Hepatocyte (in vitro differentiated cells): ENCODE measurements around the gene SERPINB1. TPM values are rescaled to one million over a fixed set of nuclear protein-coding genes. Genes with fewer than 3 reads are reported as not detected.
A peak's percentile ranks its signal among the peaks of the same experiment; 100 is the strongest.

Source experiments
- DNase-seq: peaks from one replicate; pipeline ENCODE4 v3.0.0-alpha.2; 2016; ENCODE audit warnings: low spot score
- H2AFZ ChIP-seq: fragments of 200-600 bp; sonication (generic); 2 replicates; pipeline ENCODE4 v1.6.0; 2016; ENCODE audit warnings: antibody characterized with exemption, mild to moderate bottlenecking
- H3K27ac ChIP-seq: fragments of 200-600 bp; sonication (generic); 2 replicates; pipeline ENCODE4 v1.5.1; 2016; ENCODE audit warnings: mild to moderate bottlenecking
- H3K27me3 ChIP-seq: fragments of 200-600 bp; sonication (generic); 2 replicates; pipeline ENCODE4 v1.6.1; 2016
- H3K36me3 ChIP-seq: fragments of 200-600 bp; sonication (generic); replicated peaks from 2 replicates; pipeline ENCODE4 v1.5.1; 2016; ENCODE audit warnings: low read depth; ENCODE audit not compliant: insufficient read depth
- H3K4me1 ChIP-seq: fragments of 200-600 bp; sonication (generic); 2 replicates; pipeline ENCODE4 v1.5.1; 2016; ENCODE audit warnings: mild to moderate bottlenecking, moderate library complexity; ENCODE audit not compliant: insufficient read depth
- H3K4me2 ChIP-seq: fragments of 200-600 bp; sonication (generic); 2 replicates; pipeline ENCODE4 v1.6.0; 2016
- H3K4me3 ChIP-seq: fragments of 200-600 bp; sonication (generic); 2 replicates; pipeline ENCODE4 v1.5.1; 2016; ENCODE audit warnings: mild to moderate bottlenecking
- H3K79me2 ChIP-seq: fragments of 200-600 bp; sonication (generic); 2 replicates; pipeline ENCODE4 v1.6.0; 2017; ENCODE audit warnings: mild to moderate bottlenecking
- H3K9me2 ChIP-seq: fragments of 200-600 bp; sonication (generic); replicated peaks from 2 replicates; pipeline ENCODE4 v1.6.0; 2017; ENCODE audit warnings: mild to moderate bottlenecking; ENCODE audit not compliant: insufficient read depth
- H3K9me3 ChIP-seq: fragments of 200-600 bp; sonication (generic); 2 replicates; pipeline ENCODE4 v1.5.1; 2016; ENCODE audit warnings: low read depth, mild to moderate bottlenecking
- H4K20me1 ChIP-seq: fragments of 200-600 bp; sonication (generic); 2 replicates; pipeline ENCODE4 v1.6.0; 2016; ENCODE audit warnings: mild to moderate bottlenecking; ENCODE audit not compliant: insufficient read depth, poor library complexity, severe bottlenecking
- CTCF ChIP-seq: fragments of 200-600 bp; sonication (generic); IDR thresholded peaks from 2 replicates; pipeline ENCODE4 v1.5.1; 2016; ENCODE audit warnings: antibody characterized with exemption, mild to moderate bottlenecking; ENCODE audit not compliant: poor library complexity
- EZH2 ChIP-seq: fragments of 200-600 bp; sonication (generic); IDR thresholded peaks from 2 replicates; pipeline ENCODE4 v1.6.1; 2016; ENCODE audit warnings: antibody characterized with exemption, mild to moderate bottlenecking, borderline replicate concordance
- EZH2phosphoT487 ChIP-seq: fragments of 200-600 bp; sonication (generic); IDR thresholded peaks from one replicate; pipeline ENCODE4 v1.6.1; 2018; ENCODE audit warnings: antibody characterized with exemption, mild to moderate bottlenecking, low read depth, moderate library complexity; ENCODE audit not compliant: unreplicated experiment, severe bottlenecking
- WGBS: methylation state at CpG from one replicate; pipeline ENCODE4 v1.1.6; 2016; ENCODE audit warnings: low lambda C conversion rate; ENCODE audit errors: missing lambda C conversion rate; 5-methylcytosine and 5-hydroxymethylcytosine counted together
- polyA plus RNA-seq: library from polyadenylated mRNA; unstranded; fragments of >200 nt; fragmentation: Nextera tagmentation; extraction: Ambion mirVana; gene quantifications from 2 replicates; pipeline ENCODE4 v1.2.1, GENCODE V29; 2016
- total RNA-seq: library from RNA; depleted of rRNA; stranded (reverse); fragments of >200 nt; gene quantifications from 2 replicates; pipeline ENCODE4 v1.2.3, GENCODE V29; 2014

Gene SERPINB1
- total and polyA plus RNA-seq, 2 experiments from 2014 or later: 45.9 to 57.0 TPM

- Histone ChIP-seq H2AFZ (no peak overlapping the region), H3K27me3 (no peaks in the 10 kb centered on the region), H3K4me3 (no peak overlapping the region), H3K36me3 (no peaks in the 10 kb centered on the region), H3K4me2 (no peak overlapping the region), H3K9me2 (no peaks in the 10 kb centered on the region), H3K9me3 (no peaks in the 10 kb centered on the region), H3K79me2 (peaks cover 7% of the 10 kb centered on the region), H3K27ac (no peak overlapping the region), H3K4me1 (peaks cover 25% of the 10 kb centered on the region), H4K20me1 (no peaks in the 10 kb centered on the region)
- TF ChIP-seq CTCF: no peak
- no peak for TF ChIP-seq EZH2
- TF ChIP-seq EZH2phosphoT487: no peak
- no peak for DNase-seq
- WGBS: 69% methylated on average over 2 of the region's 2 CpGs
These were observed 1.6 kb upstream of the SERPINB1 start for GRCh38 chr6:2843138-2843740.

- no peaks in the 10 kb centered on the region for H3K27me3 ChIP-seq
- peak overlapping the region; percentile 51 for H2AFZ ChIP-seq
- TF ChIP-seq EZH2 (no peak), CTCF (no peak), EZH2phosphoT487 (no peak)
- H4K20me1 ChIP-seq: no peaks in the 10 kb centered on the region
- DNase-seq: no peak
- peaks cover 32% of the 10 kb centered on the region for H3K4me1 ChIP-seq
- peaks cover 7% of the 10 kb centered on the region for H3K79me2 ChIP-seq
- WGBS: 90% methylated on average over 2 of the region's 2 CpGs
- H3K4me3 ChIP-seq: no peak overlapping the region
- H3K9me3 ChIP-seq: no peaks in the 10 kb centered on the region
- H3K27ac ChIP-seq: peak overlapping the region; percentile 95
- H3K9me2 ChIP-seq: no peaks in the 10 kb centered on the region
- peak overlapping the region; percentile 85 for H3K4me2 ChIP-seq
- H3K36me3 ChIP-seq: no peaks in the 10 kb centered on the region
These were observed 483 bp upstream of the SERPINB1 start for GRCh38 chr6:2842139-2842552.

- H4K20me1 ChIP-seq: no peaks in the 10 kb centered on the region
- peak overlapping the region; percentile 95 for H3K27ac ChIP-seq
- no peaks in the 10 kb centered on the region for H3K36me3 ChIP-seq
- H3K9me2 ChIP-seq: no peaks in the 10 kb centered on the region
- 60% methylated on average over 3 of the region's 3 CpGs for WGBS
- peaks cover 12% of the 10 kb centered on the region for H3K79me2 ChIP-seq
- peak overlapping the region; percentile 85 for H3K4me2 ChIP-seq
- H3K27me3 ChIP-seq: no peaks in the 10 kb centered on the region
- H2AFZ ChIP-seq: no peak overlapping the region
- TF ChIP-seq EZH2 (no peak), CTCF (no peak), EZH2phosphoT487 (no peak)
- no peaks in the 10 kb centered on the region for H3K9me3 ChIP-seq
- peaks cover 32% of the 10 kb centered on the region for H3K4me1 ChIP-seq
- no peak for DNase-seq
- peak overlapping the region; percentile 17 for H3K4me3 ChIP-seq
These were observed 958 bp downstream of the SERPINB1 start for GRCh38 chr6:2840749-2841061.
